WTC11 (cell line): ENCODE results near the gene KRT20. TPM values are rescaled to one million over a fixed set of nuclear protein-coding genes. Genes with fewer than 3 reads are reported as not detected.

ENCODE experiments used
- ATAC-seq: fragments of 200-7000 bp; cut with Tn5 transposase; 2 replicates; pipeline ENCODE4 v1.10.0; 2021; ENCODE audit warnings: mild to moderate bottlenecking, moderate library complexity
- CTCF ChIA-PET: fragments of 300-600 bp; sonication (Branson Sonifier 250); formaldehyde crosslinking; loops from one replicate; lab custom pipeline; 2021; ENCODE audit warnings: antibody characterized with exemption; lab: Charles Lee
- POLR2A ChIA-PET: fragments of 350-600 bp; sonication (Branson Sonifier 250); formaldehyde crosslinking; loops from one replicate; lab custom pipeline; 2021; ENCODE audit warnings: antibody characterized with exemption; lab: Charles Lee
- DNase-seq: peaks from one replicate; pipeline ENCODE4 v3.0.0; 2021; ENCODE audit warnings: low spot score
- H3K27ac Mint-ChIP-seq: 2 replicates; pipeline ENCODE4 v1.8.0; 2021; ENCODE audit warnings: mixed read lengths
- H3K27me3 Mint-ChIP-seq: 2 replicates; pipeline ENCODE4 v1.8.0; 2021; ENCODE audit warnings: low read depth, mild to moderate bottlenecking, moderate library complexity, mixed read lengths
- H3K36me3 Mint-ChIP-seq: 2 replicates; pipeline ENCODE4 v1.8.0; 2021; ENCODE audit warnings: mixed read lengths
- H3K4me1 Mint-ChIP-seq: 2 replicates; pipeline ENCODE4 v1.8.0; 2022; ENCODE audit warnings: mixed read lengths
- H3K4me3 Mint-ChIP-seq: 2 replicates; pipeline ENCODE4 v1.8.0; 2021; ENCODE audit warnings: mild to moderate bottlenecking, moderate library complexity, mixed read lengths
- H3K9me3 Mint-ChIP-seq: 2 replicates; pipeline ENCODE4 v1.8.0; 2021; ENCODE audit warnings: mixed read lengths
- AFF4 ChIP-seq: sonication (generic); formaldehyde crosslinking; IDR thresholded peaks from 2 replicates; pipeline ENCODE4 v1.8.1; 2023; ENCODE audit warnings: mild to moderate bottlenecking, missing genetic modification reagents, borderline replicate concordance
- ESRRA ChIP-seq: sonication (generic); formaldehyde crosslinking; IDR thresholded peaks from 2 replicates; pipeline ENCODE4 v1.8.1; 2022; ENCODE audit warnings: mild to moderate bottlenecking, missing genetic modification reagents, borderline replicate concordance
- JUN ChIP-seq: sonication (generic); formaldehyde crosslinking; IDR thresholded peaks from 2 replicates; pipeline ENCODE4 v1.8.0; 2023; ENCODE audit warnings: mild to moderate bottlenecking, missing genetic modification reagents
- KAT7 ChIP-seq: sonication (generic); formaldehyde crosslinking; IDR thresholded peaks from 2 replicates; pipeline ENCODE4 v1.8.1; 2023; ENCODE audit warnings: missing genetic modification reagents, mild to moderate bottlenecking, borderline replicate concordance
- NFE2L1 ChIP-seq: sonication (generic); formaldehyde crosslinking; IDR thresholded peaks from 2 replicates; pipeline ENCODE4 v1.8.1; 2023; ENCODE audit warnings: missing genetic modification reagents
- PREB ChIP-seq: sonication (generic); formaldehyde crosslinking; IDR thresholded peaks from 2 replicates; pipeline ENCODE4 v1.8.1; 2022; ENCODE audit warnings: mild to moderate bottlenecking, missing genetic modification reagents, moderate library complexity, borderline replicate concordance
- SMAD4 ChIP-seq: sonication (generic); formaldehyde crosslinking; IDR thresholded peaks from 2 replicates; pipeline ENCODE4 v1.8.0; 2022; ENCODE audit warnings: mild to moderate bottlenecking, missing genetic modification reagents
- ZBTB21 ChIP-seq: sonication (generic); formaldehyde crosslinking; IDR thresholded peaks from 2 replicates; pipeline ENCODE4 v1.8.1; 2023; ENCODE audit warnings: mild to moderate bottlenecking, missing genetic modification reagents, borderline replicate concordance
- ZNF138 ChIP-seq: sonication (generic); formaldehyde crosslinking; conservative IDR thresholded peaks from 2 replicates; pipeline ENCODE4 v1.8.1; 2022; ENCODE audit warnings: mild to moderate bottlenecking, moderate library complexity, missing genetic modification reagents
- ZNF219 ChIP-seq: sonication (generic); formaldehyde crosslinking; IDR thresholded peaks from 2 replicates; pipeline ENCODE4 v1.8.0; 2023; ENCODE audit warnings: missing genetic modification reagents, mild to moderate bottlenecking, borderline replicate concordance
- ZNF317 ChIP-seq: sonication (generic); formaldehyde crosslinking; IDR thresholded peaks from 2 replicates; pipeline ENCODE4 v1.8.1; 2023; ENCODE audit warnings: low read depth, mild to moderate bottlenecking, moderate library complexity, missing genetic modification reagents, borderline replicate concordance
- ZNF416 ChIP-seq: fragments of 250-450 bp; sonication (Bioruptor Pico); IDR thresholded peaks from 2 replicates; pipeline ENCODE4 v1.9.0; 2021; ENCODE audit warnings: mild to moderate bottlenecking, inconsistent platforms
- ZNF423 ChIP-seq: fragments of 250-450 bp; sonication (Bioruptor Pico); IDR thresholded peaks from 2 replicates; pipeline ENCODE4 v2.1.2; 2022; ENCODE audit warnings: mild to moderate bottlenecking, moderate library complexity
- total RNA-seq: library from RNA; stranded (reverse); gene quantifications from 3 replicates; pipeline ENCODE4 v1.2.3, GENCODE V29; 2021
- TF ChIP-seq, protein P1 (sequence below): sonication (generic); formaldehyde crosslinking; IDR thresholded peaks from 2 replicates; pipeline ENCODE4 v1.8.0; 2022; ENCODE audit warnings: mild to moderate bottlenecking, missing genetic modification reagents
- TF ChIP-seq, protein P2 (sequence below): sonication (generic); formaldehyde crosslinking; IDR thresholded peaks from 2 replicates; pipeline ENCODE4 v1.8.1; 2023; ENCODE audit warnings: mild to moderate bottlenecking, missing genetic modification reagents
- TF ChIP-seq, protein P3 (sequence below): fragments of 250-450 bp; sonication (Bioruptor Pico); IDR thresholded peaks from 2 replicates; pipeline ENCODE4 v2.1.2; 2022; ENCODE audit warnings: mild to moderate bottlenecking, moderate library complexity

KRT20 gene
- total RNA-seq, 1 experiment from 2014 or later: 0.42 TPM

GRCh38 chr17:40886090-40886489, 1.0 kb upstream of the KRT20 start:
- H3K4me3 Mint-ChIP-seq: no peak overlapping the region
- no peak for ATAC-seq
- no peak overlapping the region for H3K27ac Mint-ChIP-seq
- no peaks in the 10 kb centered on the region for H3K36me3 Mint-ChIP-seq
- H3K9me3 Mint-ChIP-seq: no peaks in the 10 kb centered on the region
- H3K4me1 Mint-ChIP-seq: no peaks in the 10 kb centered on the region
- CTCF ChIA-PET: interaction anchor here (1.0 to 1.4 kb wide), 2 partner anchors 23 to 663 kb away, joined by 3 to 6 read pairs; no protein-coding TSS in a partner anchor
- POLR2A ChIA-PET: no interaction called here
- TF ChIP-seq AFF4 (CRISPR knock-in tag) (no peak), NFE2L1 (CRISPR knock-in tag) (no peak), ZBTB21 (CRISPR knock-in tag) (no peak), ZNF138 (CRISPR knock-in tag) (no peak), KAT7 (CRISPR knock-in tag) (no peak), ZNF317 (CRISPR knock-in tag) (no peak), ZNF219 (CRISPR knock-in tag) (no peak), ZNF416 (no peak), JUN (CRISPR knock-in tag) (no peak), ESRRA (no peak), PREB (no peak), SMAD4 (CRISPR knock-in tag) (no peak), ZNF423 (CRISPR knock-in tag) (no peak)
- TF ChIP-seq, protein P1, sequence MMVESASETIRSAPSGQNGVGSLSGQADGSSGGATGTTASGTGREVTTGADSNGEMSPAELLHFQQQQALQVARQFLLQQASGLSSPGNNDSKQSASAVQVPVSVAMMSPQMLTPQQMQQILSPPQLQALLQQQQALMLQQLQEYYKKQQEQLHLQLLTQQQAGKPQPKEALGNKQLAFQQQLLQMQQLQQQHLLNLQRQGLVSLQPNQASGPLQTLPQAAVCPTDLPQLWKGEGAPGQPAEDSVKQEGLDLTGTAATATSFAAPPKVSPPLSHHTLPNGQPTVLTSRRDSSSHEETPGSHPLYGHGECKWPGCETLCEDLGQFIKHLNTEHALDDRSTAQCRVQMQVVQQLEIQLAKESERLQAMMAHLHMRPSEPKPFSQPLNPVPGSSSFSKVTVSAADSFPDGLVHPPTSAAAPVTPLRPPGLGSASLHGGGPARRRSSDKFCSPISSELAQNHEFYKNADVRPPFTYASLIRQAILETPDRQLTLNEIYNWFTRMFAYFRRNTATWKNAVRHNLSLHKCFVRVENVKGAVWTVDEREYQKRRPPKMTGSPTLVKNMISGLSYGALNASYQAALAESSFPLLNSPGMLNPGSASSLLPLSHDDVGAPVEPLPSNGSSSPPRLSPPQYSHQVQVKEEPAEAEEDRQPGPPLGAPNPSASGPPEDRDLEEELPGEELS (CRISPR knock-in tag): no peak
- TF ChIP-seq, protein P2, sequence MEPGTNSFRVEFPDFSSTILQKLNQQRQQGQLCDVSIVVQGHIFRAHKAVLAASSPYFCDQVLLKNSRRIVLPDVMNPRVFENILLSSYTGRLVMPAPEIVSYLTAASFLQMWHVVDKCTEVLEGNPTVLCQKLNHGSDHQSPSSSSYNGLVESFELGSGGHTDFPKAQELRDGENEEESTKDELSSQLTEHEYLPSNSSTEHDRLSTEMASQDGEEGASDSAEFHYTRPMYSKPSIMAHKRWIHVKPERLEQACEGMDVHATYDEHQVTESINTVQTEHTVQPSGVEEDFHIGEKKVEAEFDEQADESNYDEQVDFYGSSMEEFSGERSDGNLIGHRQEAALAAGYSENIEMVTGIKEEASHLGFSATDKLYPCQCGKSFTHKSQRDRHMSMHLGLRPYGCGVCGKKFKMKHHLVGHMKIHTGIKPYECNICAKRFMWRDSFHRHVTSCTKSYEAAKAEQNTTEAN (CRISPR knock-in tag): no peak
- TF ChIP-seq, protein P3, sequence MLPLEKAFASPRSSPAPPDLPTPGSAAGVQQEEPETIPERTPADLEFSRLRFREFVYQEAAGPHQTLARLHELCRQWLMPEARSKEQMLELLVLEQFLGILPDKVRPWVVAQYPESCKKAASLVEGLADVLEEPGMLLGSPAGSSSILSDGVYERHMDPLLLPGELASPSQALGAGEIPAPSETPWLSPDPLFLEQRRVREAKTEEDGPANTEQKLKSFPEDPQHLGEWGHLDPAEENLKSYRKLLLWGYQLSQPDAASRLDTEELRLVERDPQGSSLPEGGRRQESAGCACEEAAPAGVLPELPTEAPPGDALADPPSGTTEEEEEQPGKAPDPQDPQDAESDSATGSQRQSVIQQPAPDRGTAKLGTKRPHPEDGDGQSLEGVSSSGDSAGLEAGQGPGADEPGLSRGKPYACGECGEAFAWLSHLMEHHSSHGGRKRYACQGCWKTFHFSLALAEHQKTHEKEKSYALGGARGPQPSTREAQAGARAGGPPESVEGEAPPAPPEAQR (CRISPR knock-in tag): no peak
- TF ChIP-seq, all 79 proteins: peak for 0
- no peaks in the 10 kb centered on the region; the same call in 1 of the 2 replicates for H3K27me3 Mint-ChIP-seq
- DNase-seq: no peak
